GM19467 (cell line): ENCODE measurements around the gene FKBP5.
"Not testable (repeated sequence)": the region's sequence is repeated elsewhere in the genome, so short reads cannot be mapped to it uniquely, and the experiment has no call there.

ENCODE experiments used
- ATAC-seq: cut with Tn5 transposase; IDR thresholded peaks from one replicate; pipeline ENCODE4 v1.9.1; 2021; ENCODE audit warnings: mild to moderate bottlenecking, moderate library complexity; ENCODE audit not compliant: unreplicated experiment

Gene FKBP5

GRCh38 chr6:35622283-35622682 lies 66.4 kb downstream of the FKBP5 start:
- ATAC-seq = no peak

GRCh38 chr6:35620706-35621105 lies 68.0 kb downstream of the FKBP5 start:
- ATAC-seq = no peak

GRCh38 chr6:35613762-35614161 lies 75.0 kb downstream of the FKBP5 start:
- ATAC-seq = no peak

GRCh38 chr6:35611240-35611639 lies 77.5 kb downstream of the FKBP5 start:
- no peak for ATAC-seq

GRCh38 chr6:35610830-35611229 lies 77.9 kb downstream of the FKBP5 start:
- no peak for ATAC-seq

GRCh38 chr6:35609588-35609987 lies 79.1 kb downstream of the FKBP5 start:
- no peak for ATAC-seq

- ATAC-seq = no peak
Observed at GRCh38 chr6:35607517-35608233, 81.0 kb downstream of the FKBP5 start.

- ATAC-seq = no peak
Observed at GRCh38 chr6:35605600-35605999, 83.1 kb downstream of the FKBP5 start.

GRCh38 chr6:35603326-35604202 lies 85.2 kb downstream of the FKBP5 start:
- no peak for ATAC-seq

DNA sequence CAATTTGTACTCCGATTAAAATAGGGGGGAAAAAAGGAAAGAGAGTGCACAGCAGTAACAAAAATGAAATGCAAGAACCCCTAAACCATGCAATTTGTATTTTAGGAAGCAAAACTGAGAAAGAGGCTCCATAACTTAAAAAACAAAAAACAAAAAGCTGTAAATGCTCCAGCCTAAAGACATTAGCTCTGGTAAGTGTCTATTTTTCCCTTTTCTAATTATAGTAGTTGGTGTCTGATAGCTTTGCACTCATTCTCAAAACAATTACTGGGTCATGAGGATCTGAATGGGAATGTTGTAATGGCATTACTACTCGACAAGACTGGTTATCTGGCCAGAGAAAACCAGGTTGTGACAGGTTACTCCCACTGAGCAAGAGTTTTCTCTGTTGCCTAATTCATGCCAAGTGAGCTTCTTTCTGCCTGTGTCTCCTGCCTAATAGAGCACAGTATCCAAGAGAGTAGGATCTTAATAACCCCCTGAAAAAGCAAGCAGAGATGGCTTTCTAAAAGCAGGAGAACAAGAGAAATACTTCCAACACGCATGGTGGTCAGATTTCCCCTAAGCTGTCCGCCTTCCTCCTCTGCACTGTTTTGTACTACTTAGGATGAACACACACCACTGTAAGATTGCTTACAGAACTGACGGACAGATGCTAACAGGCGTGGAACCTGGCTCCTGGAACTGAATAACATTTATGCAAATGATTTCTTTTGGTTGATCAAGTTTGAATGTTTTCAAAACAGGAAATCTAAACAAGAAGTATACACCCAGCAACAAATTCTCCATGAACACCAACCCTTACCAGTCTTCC lies 86.4 kb downstream of the FKBP5 start:
- no peak for ATAC-seq

DNA sequence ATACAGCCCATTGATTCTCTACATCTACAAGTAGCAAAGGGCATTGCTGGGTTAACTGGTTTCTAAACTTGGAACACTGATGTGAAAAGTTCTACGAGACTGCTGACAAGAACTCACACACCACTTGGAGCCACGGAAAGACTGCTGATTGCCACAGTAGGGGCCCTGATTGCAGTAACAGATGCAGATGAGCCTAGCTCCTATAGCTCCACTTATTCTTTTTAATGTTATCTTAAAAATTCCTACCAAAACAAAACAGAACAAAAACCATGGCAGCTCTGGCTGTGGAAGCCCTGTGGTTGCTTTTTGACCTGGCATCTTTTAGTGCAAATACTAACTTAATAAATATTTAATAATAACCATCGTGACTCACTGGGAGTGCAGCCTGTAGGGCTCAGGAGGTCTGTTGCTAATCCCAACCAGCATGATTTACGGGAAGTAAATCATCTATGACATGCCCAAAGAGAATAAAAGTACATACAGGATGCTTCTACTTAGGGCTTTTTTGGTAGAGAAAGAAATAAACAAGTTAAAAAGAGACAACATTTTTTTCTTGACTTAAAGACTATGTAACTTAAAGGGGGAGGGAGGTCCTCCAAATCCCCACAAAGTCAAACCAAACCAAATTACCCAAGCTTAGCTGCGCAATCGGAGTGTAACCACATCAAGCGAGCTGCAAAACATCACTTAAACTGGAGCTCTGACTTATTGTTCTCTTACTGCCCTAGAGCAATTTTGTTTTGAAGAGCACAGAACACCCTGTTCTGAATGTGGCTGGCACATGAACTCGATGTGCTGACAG lies 87.2 kb downstream of the FKBP5 start:
- ATAC-seq = no peak

DNA sequence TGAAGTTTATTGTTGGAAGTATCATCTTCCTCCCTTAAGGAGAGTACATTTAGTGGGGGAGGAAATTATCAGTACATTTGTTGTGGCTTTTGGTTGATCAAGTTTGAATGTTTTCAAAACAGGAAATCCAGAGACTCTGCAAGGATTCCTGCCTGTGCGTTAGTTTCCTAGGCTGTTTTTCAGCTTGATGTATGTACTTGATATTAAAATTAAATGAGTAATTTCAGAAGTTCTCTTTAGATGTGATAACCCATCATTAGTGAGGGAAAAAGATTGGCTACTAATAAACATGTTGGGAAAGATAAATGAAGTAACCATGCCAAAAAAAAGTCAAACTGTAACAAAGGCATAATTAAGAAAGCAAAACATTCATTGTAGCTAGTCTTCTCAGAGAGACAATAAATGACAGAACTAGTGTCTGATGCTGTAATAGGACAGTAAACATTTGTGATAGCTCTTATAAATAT lies 88.0 kb downstream of the FKBP5 start:
- ATAC-seq = no peak

DNA sequence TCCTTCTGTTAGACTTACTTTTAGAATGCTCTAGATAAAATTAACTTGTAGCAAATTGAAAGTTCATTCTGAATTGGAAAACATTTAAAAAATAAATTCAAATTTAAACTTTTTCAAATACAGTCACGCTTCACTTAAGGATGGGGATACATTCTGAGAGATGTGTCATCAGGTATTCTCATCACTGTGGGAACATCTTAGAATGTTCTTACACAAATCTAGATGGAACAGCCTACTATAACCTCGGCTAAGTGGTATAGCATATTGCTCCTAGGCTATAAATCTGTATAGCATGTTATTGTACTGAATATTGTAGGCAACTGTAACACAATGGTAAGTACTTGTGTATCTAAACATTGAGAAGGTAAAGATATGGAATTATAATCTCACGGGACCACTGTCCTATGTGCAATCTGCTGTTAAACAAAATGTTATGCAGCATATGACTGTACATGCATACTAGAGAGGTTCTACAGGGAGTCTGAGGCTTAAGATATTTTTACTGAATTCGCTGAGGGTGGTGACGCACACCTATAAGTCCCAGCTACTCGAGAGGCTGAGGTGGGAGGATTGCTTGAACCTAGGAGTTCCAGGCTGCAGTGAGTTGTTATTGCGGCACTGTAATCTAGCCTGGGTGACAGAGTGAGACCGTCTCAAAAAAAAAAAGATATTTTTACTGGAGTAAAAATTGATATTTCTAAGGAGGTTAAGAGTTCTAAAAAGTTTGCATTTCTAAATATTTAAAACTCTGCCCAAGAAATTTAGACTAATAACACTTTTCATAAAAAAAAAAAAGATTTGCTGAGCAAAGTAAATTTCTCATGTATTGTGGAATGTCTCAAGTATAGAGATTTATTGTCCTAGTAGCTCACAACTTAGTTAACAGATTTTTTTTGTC lies 88.7 kb downstream of the FKBP5 start:
- no peak for ATAC-seq

- ATAC-seq = not testable (repeated sequence)
Observed at GRCh38 chr6:35598621-35599020, 90.1 kb downstream of the FKBP5 start.

- no peak for ATAC-seq
Observed at GRCh38 chr6:35596448-35597442, 92.0 kb downstream of the FKBP5 start.

- no peak for ATAC-seq
Observed at GRCh38 chr6:35594503-35595186, 94.1 kb downstream of the FKBP5 start.

DNA sequence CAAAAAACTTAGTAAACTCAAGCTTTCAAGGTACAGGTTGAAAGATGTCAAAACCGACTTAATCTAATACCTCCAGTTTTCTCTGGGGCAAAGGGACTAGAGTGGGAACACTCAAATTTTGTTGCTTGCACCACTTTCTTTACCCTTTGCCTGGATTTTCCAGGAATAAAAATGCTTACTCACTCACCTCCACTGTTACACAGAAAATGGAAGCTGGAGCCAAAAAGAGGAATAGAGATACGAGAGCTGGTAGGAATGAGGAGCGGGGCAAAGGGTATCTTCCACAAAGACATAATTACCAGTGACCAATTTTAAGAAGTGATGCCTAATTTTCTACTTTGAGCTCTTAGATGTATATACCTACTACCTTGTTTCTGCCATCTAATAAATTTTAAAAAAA lies 96.5 kb downstream of the FKBP5 start:
- ATAC-seq = no peak

GRCh38 chr6:35590622-35591066 lies 98.1 kb downstream of the FKBP5 start:
- ATAC-seq = no peak
